ENCODE measurements around the gene HRH1. TPM values are rescaled to one million over a fixed set of nuclear protein-coding genes. Genes with fewer than 3 reads are reported as not detected.

Gene HRH1
- total RNA-seq, 1 experiment from 2014 or later = not detected

- Histone ChIP-seq H3K4me3 (ENCODE audit: insufficient read depth, low read depth, low read length) (no peak overlapping the region), H3K27me3 (ENCODE audit: control insufficient read depth, insufficient read depth, low read length) (no peaks in the 10 kb centered on the region), H3K36me3 (replicated peaks; ENCODE audit: control insufficient read depth, insufficient read depth, low read length) (no peaks in the 10 kb centered on the region)
- no peak for DNase-seq
Observed at GRCh38 chr3:11134794-11135193, 19.5 kb upstream of the HRH1 start.

- no peak for DNase-seq
Observed at GRCh38 chr3:11136116-11136515, 18.2 kb upstream of the HRH1 start.

GRCh38 chr3:11136830-11137626 is 17.3 kb upstream of the HRH1 start:
- peak overlapping the region; percentile 19 for H3K4me3 ChIP-seq (ENCODE audit: insufficient read depth, low read depth, low read length)
- DNase-seq = peak; percentile 54

More at GRCh38 chr3:11136116-11136515, 18.2 kb upstream of the HRH1 start:
- no peak overlapping the region for H3K4me3 ChIP-seq (ENCODE audit: insufficient read depth, low read depth, low read length)
- no peaks in the 10 kb centered on the region for H3K27me3 ChIP-seq (ENCODE audit: control insufficient read depth, insufficient read depth, low read length)
- H3K36me3 ChIP-seq (replicated peaks; ENCODE audit: control insufficient read depth, insufficient read depth, low read length) = no peaks in the 10 kb centered on the region

GRCh38 chr3:11137627-11137959 is 16.7 kb upstream of the HRH1 start:
- Histone ChIP-seq H3K27me3 (ENCODE audit: control insufficient read depth, insufficient read depth, low read length) (no peaks in the 10 kb centered on the region), H3K36me3 (replicated peaks; ENCODE audit: control insufficient read depth, insufficient read depth, low read length) (no peaks in the 10 kb centered on the region), H3K4me3 (ENCODE audit: insufficient read depth, low read depth, low read length) (no peak overlapping the region)
- no peak for DNase-seq

More at GRCh38 chr3:11136830-11137626, 17.3 kb upstream of the HRH1 start:
- H3K27me3 ChIP-seq (ENCODE audit: control insufficient read depth, insufficient read depth, low read length) = no peaks in the 10 kb centered on the region
- no peaks in the 10 kb centered on the region for H3K36me3 ChIP-seq (replicated peaks; ENCODE audit: control insufficient read depth, insufficient read depth, low read length)

- Histone ChIP-seq H3K27me3 (ENCODE audit: control insufficient read depth, insufficient read depth, low read length) (no peaks in the 10 kb centered on the region), H3K36me3 (replicated peaks; ENCODE audit: control insufficient read depth, insufficient read depth, low read length) (no peaks in the 10 kb centered on the region), H3K4me3 (ENCODE audit: insufficient read depth, low read depth, low read length) (no peak overlapping the region)
- no peak for DNase-seq
Observed at GRCh38 chr3:11138371-11138770, 15.9 kb upstream of the HRH1 start.

GRCh38 chr3:11140030-11140712 is 14.1 kb upstream of the HRH1 start:
- DNase-seq = no peak
- H3K36me3 ChIP-seq (replicated peaks; ENCODE audit: control insufficient read depth, insufficient read depth, low read length) = no peaks in the 10 kb centered on the region
- no peaks in the 10 kb centered on the region for H3K27me3 ChIP-seq (ENCODE audit: control insufficient read depth, insufficient read depth, low read length)
- no peak overlapping the region for H3K4me3 ChIP-seq (ENCODE audit: insufficient read depth, low read depth, low read length)

GRCh38 chr3:11140713-11141104 is 13.6 kb upstream of the HRH1 start:
- Histone ChIP-seq H3K4me3 (ENCODE audit: insufficient read depth, low read depth, low read length) (no peak overlapping the region), H3K27me3 (ENCODE audit: control insufficient read depth, insufficient read depth, low read length) (no peaks in the 10 kb centered on the region), H3K36me3 (replicated peaks; ENCODE audit: control insufficient read depth, insufficient read depth, low read length) (no peaks in the 10 kb centered on the region)
- no peak for DNase-seq

GRCh38 chr3:11143476-11143875 is 10.8 kb upstream of the HRH1 start:
- Histone ChIP-seq H3K36me3 (replicated peaks; ENCODE audit: control insufficient read depth, insufficient read depth, low read length) (no peaks in the 10 kb centered on the region), H3K4me3 (ENCODE audit: insufficient read depth, low read depth, low read length) (no peak overlapping the region), H3K27me3 (ENCODE audit: control insufficient read depth, insufficient read depth, low read length) (no peaks in the 10 kb centered on the region; the same call in 1 of the 2 replicates)
- DNase-seq = no peak

GRCh38 chr3:11144996-11145395 is 9.3 kb upstream of the HRH1 start:
- no peaks in the 10 kb centered on the region for H3K36me3 ChIP-seq (replicated peaks; ENCODE audit: control insufficient read depth, insufficient read depth, low read length)
- H3K4me3 ChIP-seq (ENCODE audit: insufficient read depth, low read depth, low read length) = no peak overlapping the region
- no peaks in the 10 kb centered on the region; the same call in 1 of the 2 replicates for H3K27me3 ChIP-seq (ENCODE audit: control insufficient read depth, insufficient read depth, low read length)
- DNase-seq = no peak

GRCh38 chr3:11145888-11146287 is 8.4 kb upstream of the HRH1 start:
- H3K27me3 ChIP-seq (ENCODE audit: control insufficient read depth, insufficient read depth, low read length) = no peaks in the 10 kb centered on the region; the same call in 1 of the 2 replicates
- no peaks in the 10 kb centered on the region for H3K36me3 ChIP-seq (replicated peaks; ENCODE audit: control insufficient read depth, insufficient read depth, low read length)
- DNase-seq = no peak
- H3K4me3 ChIP-seq (ENCODE audit: insufficient read depth, low read depth, low read length) = no peak overlapping the region

- Histone ChIP-seq H3K4me3 (ENCODE audit: insufficient read depth, low read depth, low read length) (no peak overlapping the region), H3K27me3 (ENCODE audit: control insufficient read depth, insufficient read depth, low read length) (peaks cover 2% of the 10 kb centered on the region; the same call in 1 of the 2 replicates)
Observed at GRCh38 chr3:11146773-11147660, 7.3 kb upstream of the HRH1 start.

GRCh38 chr3:11150256-11150655 is 4.0 kb upstream of the HRH1 start:
- H3K27me3 ChIP-seq (ENCODE audit: control insufficient read depth, insufficient read depth, low read length) = peaks cover 27% of the 10 kb centered on the region
- no peak overlapping the region for H3K4me3 ChIP-seq (ENCODE audit: insufficient read depth, low read depth, low read length)
- no peaks in the 10 kb centered on the region for H3K36me3 ChIP-seq (replicated peaks; ENCODE audit: control insufficient read depth, insufficient read depth, low read length)
- no peak for DNase-seq

More at GRCh38 chr3:11146773-11147660, 7.3 kb upstream of the HRH1 start:
- no peaks in the 10 kb centered on the region for H3K36me3 ChIP-seq (replicated peaks; ENCODE audit: control insufficient read depth, insufficient read depth, low read length)
- no peak for DNase-seq

GRCh38 chr3:11152301-11152700 is 2.0 kb upstream of the HRH1 start:
- DNase-seq = no peak
- Histone ChIP-seq H3K27me3 (ENCODE audit: control insufficient read depth, insufficient read depth, low read length) (peaks cover 44% of the 10 kb centered on the region), H3K4me3 (ENCODE audit: insufficient read depth, low read depth, low read length) (no peak overlapping the region), H3K36me3 (replicated peaks; ENCODE audit: control insufficient read depth, insufficient read depth, low read length) (no peaks in the 10 kb centered on the region)

- peak; percentile 77 for DNase-seq
- Histone ChIP-seq H3K36me3 (replicated peaks; ENCODE audit: control insufficient read depth, insufficient read depth, low read length) (no peaks in the 10 kb centered on the region), H3K4me3 (ENCODE audit: insufficient read depth, low read depth, low read length) (peak overlapping the region; percentile 42), H3K27me3 (ENCODE audit: control insufficient read depth, insufficient read depth, low read length) (peaks cover 44% of the 10 kb centered on the region)
Observed at GRCh38 chr3:11154953-11155325, 646 bp downstream of the HRH1 start.

Measured in H7 (cell line).